H1 (cell line): ENCODE measurements around the gene BLOC1S3. TPM values are rescaled to one million over a fixed set of nuclear protein-coding genes. Genes with fewer than 3 reads are reported as not detected.

Experiments used
- CTCF ChIA-PET: fragments of 300-600 bp; sonication (Branson Sonifier 250); formaldehyde crosslinking; loops from one replicate; lab custom pipeline; 2021; ENCODE audit not compliant: partially characterized antibody; lab: Charles Lee
- POLR2A ChIA-PET: fragments of 300-600 bp; sonication (Branson Sonifier 250); formaldehyde crosslinking; loops from one replicate; lab custom pipeline; 2021; ENCODE audit warnings: inconsistent platforms; ENCODE audit not compliant: partially characterized antibody; lab: Charles Lee
- DNase-seq, 2 experiments: peaks; one replicate each; pipeline versions ENCODE4 v3.0.0 to v3.0.0-alpha.2; 2010 to 2022; ENCODE audit warnings: low spot score in 2 of 2, low read depth in 1 of 2, mixed read lengths in 1 of 2
- FAIRE-seq: peaks from 2 replicates; lab custom pipeline; 2011; peaks lifted over from hg19 to GRCh38; lab: Jason Lieb, UNC
- H2AFZ ChIP-seq: 2 replicates; pipeline ENCODE4 v1.8.1; 2012; ENCODE audit warnings: low read length, inconsistent platforms
- H2AK5ac ChIP-seq: 2 replicates; pipeline ENCODE4 v1.6.1; 2013; ENCODE audit warnings: low read depth, low read length
- H2BK120ac ChIP-seq: replicated peaks from 2 replicates; pipeline ENCODE3; 2013; ENCODE audit warnings: low read depth, low read length, inconsistent platforms
- H2BK12ac ChIP-seq: 2 replicates; pipeline ENCODE4 v1.6.1; 2013; ENCODE audit warnings: low read depth, low read length
- H2BK15ac ChIP-seq: 2 replicates; pipeline ENCODE4 v1.6.1; 2013; ENCODE audit warnings: low read length
- H2BK20ac ChIP-seq: 2 replicates; pipeline ENCODE4 v1.6.1; 2013; ENCODE audit warnings: low read length
- H2BK5ac ChIP-seq: 2 replicates; pipeline ENCODE4 v1.6.1; 2013; ENCODE audit warnings: low read depth, low read length
- H3K14ac ChIP-seq: 2 replicates; pipeline ENCODE4 v1.6.1; 2013; ENCODE audit warnings: inconsistent platforms; ENCODE audit not compliant: insufficient read length
- H3K18ac ChIP-seq: 2 replicates; pipeline ENCODE4 v1.6.1; 2013; ENCODE audit warnings: low read length; ENCODE audit errors: extremely low read depth
- H3K23ac ChIP-seq: 2 replicates; pipeline ENCODE4 v1.6.1; 2013; ENCODE audit warnings: inconsistent platforms; ENCODE audit not compliant: insufficient read length
- H3K23me2 ChIP-seq: 2 replicates; pipeline ENCODE4 v1.6.1; 2013; ENCODE audit warnings: low read depth, low read length
- H3K27ac ChIP-seq: 2 replicates; pipeline ENCODE4 v1.6.1; 2011; ENCODE audit warnings: low read depth, low read length, inconsistent platforms
- H3K27me3 ChIP-seq, 4 experiments: replicated peaks in 1 of 4; 1 replicate in 1 of 4; 2 replicates in 3 of 4; pipeline versions ENCODE4 v1.6.1 to v1.8.1; 2011 to 2013; ENCODE audit warnings: low read length in 3 of 4, mild to moderate bottlenecking in 3 of 4, inconsistent platforms in 2 of 4, mixed read lengths in 2 of 4, moderate library complexity in 1 of 4; ENCODE audit not compliant: control insufficient read depth in 3 of 4, insufficient read depth in 3 of 4; ENCODE audit errors: extremely low read depth in 1 of 4
- H3K36me3 ChIP-seq, 4 experiments: 2 replicates each; pipeline versions ENCODE4 v1.6.1 to v1.8.1; 2011 to 2013; ENCODE audit warnings: mild to moderate bottlenecking in 4 of 4, low read length in 3 of 4, moderate library complexity in 2 of 4, control low read depth in 1 of 4, inconsistent platforms in 1 of 4; ENCODE audit not compliant: insufficient read depth in 4 of 4, control insufficient read depth in 2 of 4
- H3K4ac ChIP-seq: replicated peaks from 2 replicates; pipeline ENCODE3; 2013; ENCODE audit warnings: low read length, low read depth, mixed read lengths, inconsistent platforms; ENCODE audit not compliant: insufficient read length
- H3K4me1 ChIP-seq, 4 experiments: replicated peaks in 1 of 4; 1 replicate in 1 of 4; 2 replicates in 3 of 4; pipeline versions ENCODE4 v1.6.1 to v1.8.1; 2011 to 2013; ENCODE audit warnings: low read length in 3 of 4, inconsistent platforms in 2 of 4, mixed read lengths in 1 of 4; ENCODE audit not compliant: insufficient read depth in 4 of 4, control insufficient read depth in 3 of 4
- H3K4me2 ChIP-seq, 2 experiments: 2 replicates each; pipeline versions ENCODE4 v1.6.1 to v1.8.1; 2011 to 2013; ENCODE audit warnings: low read depth in 2 of 2, low read length in 2 of 2, control low read depth in 1 of 2, inconsistent platforms in 1 of 2, mild to moderate bottlenecking in 1 of 2; ENCODE audit not compliant: insufficient read depth in 1 of 2
- H3K4me3 ChIP-seq, 4 experiments: fragments of 200-600, 300-600 bp in 1 of 4; sonication (generic), shearing (Covaris generic), sonication (Bioruptor Twin) in 1 of 4; 2 replicates each; pipeline versions ENCODE4 v1.5.1 to v1.8.1; 2011 to 2016; ENCODE audit warnings: low read length in 4 of 4, low read depth in 3 of 4, control low read depth in 2 of 4, inconsistent platforms in 2 of 4, mild to moderate bottlenecking in 2 of 4, mixed read lengths in 1 of 4, moderate library complexity in 1 of 4; ENCODE audit not compliant: insufficient read depth in 2 of 4; ENCODE audit errors: extremely low read depth in 1 of 4
- H3K56ac ChIP-seq: replicated peaks from 2 replicates; pipeline ENCODE3; 2013; ENCODE audit warnings: low read depth, mild to moderate bottlenecking, mixed read lengths, low read length, inconsistent platforms; ENCODE audit not compliant: insufficient read length
- H3K79me1 ChIP-seq: 2 replicates; pipeline ENCODE4 v1.6.1; 2013; ENCODE audit warnings: low read depth, low read length, control low read depth
- H3K79me2 ChIP-seq, 2 experiments: 2 replicates each; pipeline versions ENCODE4 v1.6.1 to v1.8.1; 2012 to 2013; ENCODE audit warnings: low read length in 2 of 2, mild to moderate bottlenecking in 2 of 2, inconsistent platforms in 1 of 2; ENCODE audit not compliant: insufficient read depth in 2 of 2, control insufficient read depth in 1 of 2
- H3K9ac ChIP-seq, 4 experiments: replicated peaks in 1 of 4; 1 replicate in 1 of 4; 2 replicates in 3 of 4; pipeline versions ENCODE4 v1.6.1 to v1.8.1; 2011 to 2013; ENCODE audit warnings: low read depth in 3 of 4, low read length in 3 of 4, control low read depth in 2 of 4, mild to moderate bottlenecking in 2 of 4, moderate library complexity in 2 of 4, inconsistent platforms in 1 of 4; ENCODE audit errors: extremely low read depth in 1 of 4
- H3K9me3 ChIP-seq, 2 experiments: 2 replicates each; pipeline versions ENCODE4 v1.6.1 to v1.8.1; 2012 to 2013; ENCODE audit warnings: mild to moderate bottlenecking in 2 of 2, moderate library complexity in 2 of 2, control low read depth in 1 of 2, inconsistent platforms in 1 of 2, low read depth in 1 of 2, low read length in 1 of 2, mixed read lengths in 1 of 2; ENCODE audit not compliant: insufficient read depth in 2 of 2
- H4K20me1 ChIP-seq, 2 experiments: replicated peaks in 1 of 2; 2 replicates each; pipeline versions ENCODE3 to v1.8.1; 2011 to 2013; ENCODE audit warnings: inconsistent platforms in 2 of 2, low read length in 2 of 2, mild to moderate bottlenecking in 1 of 2; ENCODE audit not compliant: insufficient read depth in 2 of 2, control insufficient read depth in 1 of 2
- H4K5ac ChIP-seq: 2 replicates; pipeline ENCODE4 v1.6.1; 2013; ENCODE audit warnings: low read length, low read depth, mixed read lengths, inconsistent platforms; ENCODE audit not compliant: insufficient read length
- H4K8ac ChIP-seq: 2 replicates; pipeline ENCODE4 v1.8.0; 2013; ENCODE audit warnings: mild to moderate bottlenecking, moderate library complexity, low read length, inconsistent platforms; ENCODE audit not compliant: insufficient read depth; ENCODE audit errors: extremely low read depth
- H4K91ac ChIP-seq: replicated peaks from 2 replicates; pipeline ENCODE3; 2013; ENCODE audit warnings: low read length, mixed read lengths, inconsistent platforms; ENCODE audit not compliant: insufficient read length
- ASH2L ChIP-seq: fragments of 200-600, 300-600 bp; sonication (generic); IDR thresholded peaks from one replicate; pipeline ENCODE4 v1.7.1; 2017; ENCODE audit warnings: low read length
- BACH1 ChIP-seq: IDR thresholded peaks from 2 replicates; pipeline ENCODE4 v1.6.1; 2012; ENCODE audit warnings: low read length, improper control_type of control experiment
- EP300 ChIP-seq, 2 experiments: IDR thresholded peaks; 1 replicate in 1 of 2; 2 replicates in 1 of 2; pipeline ENCODE4 v1.6.1; 2011 to 2012; ENCODE audit warnings: low read depth in 2 of 2, low read length in 2 of 2, mild to moderate bottlenecking in 2 of 2, borderline replicate concordance in 1 of 2, inconsistent platforms in 1 of 2, moderate library complexity in 1 of 2
- GABPA ChIP-seq: IDR thresholded peaks from 2 replicates; pipeline ENCODE4 v1.6.1; 2011; ENCODE audit warnings: mild to moderate bottlenecking, low read length, moderate library complexity, borderline replicate concordance; ENCODE audit not compliant: insufficient read depth
- SIN3A ChIP-seq, 2 experiments: IDR thresholded peaks in 1 of 2; conservative IDR thresholded peaks in 1 of 2; 2 replicates each; pipeline ENCODE4 v1.6.1; 2011 to 2012; ENCODE audit warnings: low read length in 2 of 2, improper control_type of control experiment in 1 of 2, low read depth in 1 of 2, mild to moderate bottlenecking in 1 of 2
- SP2 ChIP-seq: IDR thresholded peaks from 2 replicates; pipeline ENCODE4 v1.6.1; 2012; ENCODE audit warnings: mild to moderate bottlenecking, low read length, inconsistent platforms
- SRF ChIP-seq: IDR thresholded peaks from 2 replicates; pipeline ENCODE4 v1.6.1; 2011; ENCODE audit warnings: mild to moderate bottlenecking, low read depth, low read length, moderate library complexity
- TAF1 ChIP-seq: IDR thresholded peaks from 2 replicates; pipeline ENCODE4 v1.6.1; 2011; ENCODE audit warnings: mild to moderate bottlenecking, low read depth, low read length
- TBP ChIP-seq: IDR thresholded peaks from 2 replicates; pipeline ENCODE4 v1.6.1; 2011; ENCODE audit warnings: low read depth, low read length, improper control_type of control experiment
- TEAD4 ChIP-seq: IDR thresholded peaks from 2 replicates; pipeline ENCODE4 v1.6.1; 2012; ENCODE audit warnings: low read depth, low read length, inconsistent platforms, mixed read lengths
- WGBS, 2 experiments: shearing (Covaris generic) in 1 of 2; methylation state at CpG; one replicate each; pipeline versions ENCODE4 v1.1.6 to v1.1.7; 2013 to 2015; ENCODE audit warnings: low lambda C conversion rate in 2 of 2, mixed read lengths in 2 of 2, inconsistent platforms in 1 of 2, low coverage in 1 of 2, missing lambda C conversion rate in 1 of 2; ENCODE audit not compliant: insufficient replicate concordance in 2 of 2, insufficient coverage in 1 of 2, insufficient read length in 1 of 2; ENCODE audit errors: extremely low coverage in 1 of 2, missing lambda C conversion rate in 1 of 2; 5-methylcytosine and 5-hydroxymethylcytosine counted together
- polyA plus RNA-seq, 7 experiments: library from polyadenylated mRNA; depleted of rRNA in 3 of 7; stranded (reverse) in 5 of 7; unstranded in 2 of 7; fragments of >200 nt in 5 of 7; fragments of 200-250 nt in 2 of 7; gene quantifications; 1 replicate in 5 of 7; 2 replicates in 1 of 7; 4 replicates in 1 of 7; pipeline versions ENCODE4 v1.2.1 to v1.2.3, GENCODE V29; 2011 to 2013; ENCODE audit warnings: missing spikeins in 2 of 7, mixed read lengths in 2 of 7
- total RNA-seq: library from RNA; stranded (reverse); fragmentation: NEBNext Ultra II Directional; extraction: Animal tissue kit (Norgen Biotek cat#: 25700); gene quantifications from 2 replicates; pipeline ENCODE4 v1.2.1, GENCODE V29; 2021
- TF ChIP-seq, protein P1 (sequence below): IDR thresholded peaks from 2 replicates; pipeline ENCODE4 v1.6.1; 2012; ENCODE audit warnings: low read length, inconsistent platforms

Gene BLOC1S3
- total and polyA plus RNA-seq, 2 of the 8 experiments (the other 6 are each of a cell fraction or from before 2014, with no cell fraction given) = 6.0 to 6.1 TPM

- Histone ChIP-seq H3K9ac (no peak overlapping the region), H3K4me2 (no peak overlapping the region)
- TF ChIP-seq TEAD4 = no peak
- TF ChIP-seq SRF = no peak
- TF ChIP-seq SP2 = no peak
- no peak for TF ChIP-seq TAF1
- TF ChIP-seq, protein P1, sequence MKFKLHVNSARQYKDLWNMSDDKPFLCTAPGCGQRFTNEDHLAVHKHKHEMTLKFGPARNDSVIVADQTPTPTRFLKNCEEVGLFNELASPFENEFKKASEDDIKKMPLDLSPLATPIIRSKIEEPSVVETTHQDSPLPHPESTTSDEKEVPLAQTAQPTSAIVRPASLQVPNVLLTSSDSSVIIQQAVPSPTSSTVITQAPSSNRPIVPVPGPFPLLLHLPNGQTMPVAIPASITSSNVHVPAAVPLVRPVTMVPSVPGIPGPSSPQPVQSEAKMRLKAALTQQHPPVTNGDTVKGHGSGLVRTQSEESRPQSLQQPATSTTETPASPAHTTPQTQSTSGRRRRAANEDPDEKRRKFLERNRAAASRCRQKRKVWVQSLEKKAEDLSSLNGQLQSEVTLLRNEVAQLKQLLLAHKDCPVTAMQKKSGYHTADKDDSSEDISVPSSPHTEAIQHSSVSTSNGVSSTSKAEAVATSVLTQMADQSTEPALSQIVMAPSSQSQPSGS = no peak
- no peak for TF ChIP-seq EP300 (IDR thresholded peaks at IDR 0.05; ENCODE audit: borderline replicate concordance in 1 of 2, low read depth in 2 of 2, low read length in 2 of 2)
- no peak for TF ChIP-seq SIN3A (conservative IDR thresholded peaks at IDR 0.05 in 1 of 2, IDR thresholded peaks at IDR 0.05 in 1 of 2; ENCODE audit: low read depth in 1 of 2, low read length in 2 of 2)
- no peak for TF ChIP-seq GABPA
- TF ChIP-seq BACH1 = no peak
- no peak for TF ChIP-seq TBP
- TF ChIP-seq ASH2L = no peak
- TF ChIP-seq, all 59 proteins: peak for 0
- Histone ChIP-seq H4K91ac (no peak overlapping the region), H4K5ac (no peak overlapping the region), H3K23ac (no peak overlapping the region), H3K36me3 (no peaks in the 10 kb centered on the region), H4K8ac (no peak overlapping the region), H3K4me3 (no peak overlapping the region), H3K14ac (no peak overlapping the region), H3K79me2 (no peaks in the 10 kb centered on the region), H3K79me1 (no peaks in the 10 kb centered on the region), H3K27ac (no peak overlapping the region), H4K20me1 (peaks cover 0 to 3% of the 10 kb centered on the region in 2 experiments), H3K9me3 (no peaks in the 10 kb centered on the region), H2BK20ac (no peak overlapping the region), H3K4ac (no peak overlapping the region), H3K27me3 (peaks cover 0 to 14% (median 9%) of the 10 kb centered on the region in 4 experiments; a peak in 4 of 7 replicates), H2BK120ac (no peak overlapping the region), H2BK15ac (no peak overlapping the region), H3K56ac (no peak overlapping the region), H3K23me2 (no peaks in the 10 kb centered on the region), H2AFZ (no peak overlapping the region), H2BK5ac (no peak overlapping the region), H3K4me1 (peaks cover 0 to 14% (median 7%) of the 10 kb centered on the region in 4 experiments; a peak in 5 of 7 replicates), H2BK12ac (no peak overlapping the region), H3K18ac (no peak overlapping the region), H2AK5ac (no peak overlapping the region)
- ChIA-PET CTCF (interaction anchor here (0.7 to 4.0 kb wide), 8 partner anchors 10 to 279 kb away, joined by 3 to 32 read pairs (median 4); no protein-coding TSS in a partner anchor), POLR2A (interaction anchor here (0.6 to 3.1 kb wide), 4 partner anchors 11 to 29 kb away, joined by 3 to 20 read pairs (median 8); no protein-coding TSS in a partner anchor)
- no peak for FAIRE-seq
- 92% methylated on average over 10 of the region's 10 CpGs; no CpG with 5 or more reads in 1 of the 2 experiments for WGBS, 2 experiments
- DNase-seq = no peak
These were observed 18.6 kb upstream of the BLOC1S3 start for GRCh38 chr19:45159971-45160324.
